HG03575 (cell line): ENCODE measurements around the gene OR5AR1.
"Not testable (repeated sequence)": the region's sequence is repeated elsewhere in the genome, so short reads cannot be mapped to it uniquely, and the experiment has no call there.

Experiments used
- ATAC-seq: cut with Tn5 transposase; IDR thresholded peaks from one replicate; pipeline ENCODE4 v1.9.1; 2021; ENCODE audit not compliant: unreplicated experiment, insufficient number of reproducible peaks, low FRiP score; ENCODE audit errors: extremely low read depth

OR5AR1 gene

GRCh38 chr11:56663386-56663785 lies at the start of gene OR5AR1:
TSS of gene OR5AR1 (plus strand) at chr11:56663686. CDS start at chr11:56663686, 0 bp downstream.
- ATAC-seq = no peak

GRCh38 chr11:56624661-56625110 lies 38.8 kb upstream of the OR5AR1 start:
- no peak for ATAC-seq

GRCh38 chr11:56625946-56626345 lies 37.5 kb upstream of the OR5AR1 start:
- no peak for ATAC-seq

DNA sequence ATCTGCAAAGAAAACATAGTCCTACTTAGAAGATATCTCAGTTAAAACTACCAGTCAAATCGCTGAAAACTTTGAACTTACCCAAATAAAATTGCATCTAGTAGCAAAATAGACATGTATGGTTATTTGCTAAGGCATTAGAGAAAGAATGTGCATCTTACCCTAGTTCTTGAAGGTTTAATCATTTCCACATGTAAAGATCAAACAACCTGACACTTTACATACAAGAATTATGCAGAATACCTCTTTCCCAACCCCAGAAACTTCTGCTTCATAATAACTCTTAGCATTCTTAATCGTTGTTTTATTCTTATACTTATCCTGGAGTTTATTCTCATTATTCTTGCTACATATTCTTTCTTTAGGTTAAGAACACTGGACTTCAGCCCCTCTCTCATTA lies 31.2 kb upstream of the OR5AR1 start:
- no peak for ATAC-seq

GRCh38 chr11:56636861-56637260 lies 26.6 kb upstream of the OR5AR1 start:
- ATAC-seq = no peak

GRCh38 chr11:56637500-56637899 lies 26.0 kb upstream of the OR5AR1 start:
- ATAC-seq = no peak

- ATAC-seq = no peak
Observed at GRCh38 chr11:56642339-56642738, 21.1 kb upstream of the OR5AR1 start, which contains the start of gene OR5AP2. TSS of gene OR5AP2 (minus strand) at chr11:56642439. CDS start at chr11:56642439, 0 bp downstream.

- ATAC-seq = no peak
Observed at GRCh38 chr11:56659755-56660154, 3.7 kb upstream of the OR5AR1 start.

DNA sequence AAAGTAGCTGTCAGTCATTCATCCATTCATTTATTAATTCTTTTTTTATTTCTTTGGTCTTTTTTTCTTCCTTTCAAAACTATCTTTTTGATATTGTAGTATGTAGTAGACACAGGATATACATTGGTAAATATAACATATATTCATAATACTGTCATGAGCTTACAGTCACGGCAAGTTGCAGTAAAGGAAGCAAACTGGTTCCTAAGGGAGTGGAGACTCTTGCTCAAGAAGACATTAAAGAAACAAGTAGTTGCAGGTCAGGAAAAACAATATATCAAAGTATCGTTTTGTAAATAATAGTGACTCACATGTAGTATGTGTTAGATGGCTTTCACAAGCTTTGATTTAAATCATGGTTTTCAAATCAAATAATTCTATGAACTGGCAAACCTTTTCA lies 7.5 kb downstream of the OR5AR1 start:
- ATAC-seq = no peak

- ATAC-seq = no peak
Observed at GRCh38 chr11:56688554-56689100, 25.1 kb downstream of the OR5AR1 start.

DNA sequence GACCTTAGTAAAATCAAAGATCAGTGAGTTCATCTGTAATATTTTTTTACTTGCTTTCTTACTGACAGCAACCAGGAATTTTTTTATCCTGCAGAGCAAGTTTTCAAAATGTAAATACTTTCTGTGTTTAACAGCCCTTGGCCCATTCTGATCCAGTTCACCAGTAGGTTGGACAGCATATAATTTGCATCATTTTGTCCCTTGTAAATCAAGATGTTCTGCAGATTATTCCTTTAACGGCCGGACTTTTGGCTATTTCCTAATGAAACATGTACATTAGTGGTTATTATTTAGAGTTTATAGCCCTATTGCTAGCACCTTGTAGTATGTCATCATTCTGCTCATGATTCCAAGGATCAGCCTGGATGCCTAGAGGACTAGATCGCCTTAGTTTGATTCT lies 27.7 kb downstream of the OR5AR1 start:
- not testable (repeated sequence) for ATAC-seq

GRCh38 chr11:56693428-56693827 lies 29.9 kb downstream of the OR5AR1 start:
- no peak for ATAC-seq

GRCh38 chr11:56698795-56699194 lies 35.3 kb downstream of the OR5AR1 start, which contains the start of gene OR9G1:
TSS of gene OR9G1 (plus strand) at chr11:56699095. CDS start at chr11:56700388, 1,293 bp downstream.
- no peak for ATAC-seq

- no peak for ATAC-seq
Observed at GRCh38 chr11:56700242-56700913, 36.9 kb downstream of the OR5AR1 start.

GRCh38 chr11:56700914-56701485 lies 37.5 kb downstream of the OR5AR1 start:
- no peak for ATAC-seq

GRCh38 chr11:56705784-56706396 lies 42.4 kb downstream of the OR5AR1 start:
- no peak for ATAC-seq

DNA sequence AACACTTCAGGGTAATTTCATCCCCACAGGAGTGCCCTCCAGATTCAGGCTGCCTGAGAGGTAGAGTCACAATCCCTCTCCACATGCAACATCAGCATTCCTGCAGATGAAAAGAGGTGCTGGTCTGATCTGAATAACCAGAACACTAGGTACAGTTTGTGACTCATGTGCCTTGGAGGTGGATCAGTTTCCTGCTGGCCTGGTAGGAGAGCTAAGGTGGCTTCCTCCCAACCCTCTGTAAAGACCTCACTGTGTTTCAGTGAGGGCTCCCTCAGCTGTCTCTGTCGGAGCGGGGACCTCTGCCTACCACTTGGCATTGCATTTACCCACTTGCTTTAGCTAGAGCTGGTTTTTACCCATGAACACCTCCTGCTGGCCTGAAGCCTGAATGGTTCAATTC lies 43.0 kb downstream of the OR5AR1 start:
- ATAC-seq = no peak

DNA sequence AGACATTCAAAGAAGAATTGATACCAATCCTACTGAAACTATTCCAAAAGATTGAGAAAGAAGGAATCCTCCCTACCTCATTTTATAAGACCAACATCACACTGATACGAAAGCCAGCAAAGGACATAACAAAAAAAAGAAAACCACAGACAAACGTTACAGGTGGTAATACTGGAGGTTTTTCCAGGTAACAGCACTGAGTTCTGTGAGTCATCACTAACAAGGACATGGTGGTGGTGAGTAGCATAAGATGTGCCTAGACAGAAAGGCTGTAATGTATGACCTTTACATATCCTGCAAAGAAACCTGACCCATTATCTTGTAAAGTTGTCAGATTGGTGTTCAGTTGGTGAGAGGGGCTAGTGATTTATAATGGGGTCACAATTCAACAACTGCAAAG lies 50.7 kb downstream of the OR5AR1 start:
- no peak for ATAC-seq
